ENCODE measurements around the gene ADCY9.
A peak's percentile ranks its signal among the peaks of the same experiment; 100 is the strongest.

ADCY9 gene

DNA sequence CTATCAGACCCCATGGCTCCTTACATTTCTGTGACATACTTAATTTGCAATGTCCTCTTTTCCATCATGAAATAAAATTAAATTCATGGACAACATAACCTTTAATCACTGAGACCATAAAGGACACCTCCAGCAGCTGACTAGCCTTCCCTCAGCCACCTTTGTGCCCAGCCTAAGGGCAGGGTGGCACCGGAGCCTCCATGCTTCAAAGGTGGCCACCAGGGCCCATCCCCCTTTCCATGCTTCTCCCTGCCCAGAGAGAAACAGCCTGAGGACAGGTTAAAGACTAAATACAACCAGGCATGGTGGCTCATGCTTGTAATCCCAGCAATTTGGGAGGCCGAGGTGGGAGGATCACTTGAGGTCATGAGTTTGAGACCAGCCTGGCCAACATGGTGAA is 94.3 kb downstream of the ADCY9 start:
- no peak for DNase-seq

- no peak for DNase-seq
These were observed 95.0 kb downstream of the ADCY9 start for GRCh38 chr16:4021070-4021779.

DNA sequence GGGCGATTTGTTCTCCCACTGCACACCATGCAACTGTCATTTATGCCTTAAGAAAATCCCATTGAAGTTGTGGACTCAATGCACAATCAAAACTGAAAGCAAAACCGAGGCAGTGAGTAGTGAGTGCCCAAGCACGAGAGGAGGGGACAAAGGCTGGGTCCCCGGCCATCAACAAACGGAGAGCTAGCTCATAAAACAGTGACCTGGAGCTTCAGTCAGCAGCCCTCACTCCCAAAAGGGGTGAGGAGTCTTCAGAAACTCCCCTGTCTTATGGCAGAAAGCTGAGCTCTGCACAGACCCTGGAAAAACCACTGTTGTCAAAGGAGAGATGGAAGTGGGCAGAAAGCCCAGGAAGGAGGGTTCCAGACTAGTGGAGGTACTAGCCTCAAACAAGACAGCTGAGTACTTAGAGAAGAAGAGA is 96.9 kb downstream of the ADCY9 start:
- DNase-seq = peak; percentile 29

- no peak for DNase-seq
These were observed 97.9 kb downstream of the ADCY9 start for GRCh38 chr16:4018391-4018790.

- no peak for DNase-seq
These were observed 98.4 kb downstream of the ADCY9 start for GRCh38 chr16:4017807-4018206.

DNA sequence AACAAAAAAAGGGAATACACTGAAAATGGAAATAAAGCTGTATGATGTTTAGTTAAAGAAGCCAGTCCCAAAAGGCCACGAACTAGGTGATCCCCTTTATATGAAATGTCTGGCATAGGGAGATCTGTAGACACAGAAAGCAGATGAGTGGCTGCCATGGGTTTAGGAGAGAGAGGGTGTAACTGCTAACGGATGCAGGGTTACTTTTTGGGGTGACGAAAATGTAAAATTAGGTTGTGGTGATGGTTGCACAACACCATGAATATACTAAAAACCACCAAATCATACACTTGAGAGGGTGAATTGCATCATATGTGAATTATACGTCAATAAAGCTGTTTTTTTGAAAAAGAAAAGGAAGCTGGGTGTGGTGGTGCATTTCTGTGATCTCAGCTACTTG is 99.6 kb downstream of the ADCY9 start:
- DNase-seq = no peak

DNA sequence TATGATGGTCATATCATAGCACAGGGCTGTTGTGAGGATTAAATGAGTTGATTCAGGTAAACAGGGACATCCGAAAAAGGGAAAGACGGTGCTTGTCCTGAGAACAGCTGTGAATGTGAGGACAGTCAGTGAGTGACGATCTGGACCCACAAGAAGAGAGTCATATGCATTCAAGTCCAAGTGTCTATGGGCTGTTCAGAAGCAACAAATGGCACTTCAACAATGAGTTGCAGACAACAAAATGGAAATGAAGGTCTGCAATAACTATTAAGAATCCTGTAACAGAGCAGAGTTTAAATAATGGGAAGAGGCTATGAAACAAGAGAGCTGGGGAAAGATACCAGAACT is 100.3 kb downstream of the ADCY9 start:
- no peak for DNase-seq

GRCh38 chr16:4015275-4016004 is 100.8 kb downstream of the ADCY9 start:
- no peak for DNase-seq

GRCh38 chr16:4011940-4012629 is 104.2 kb downstream of the ADCY9 start:
- no peak for DNase-seq

GRCh38 chr16:4011225-4011939 is 104.9 kb downstream of the ADCY9 start:
- no peak for DNase-seq

DNA sequence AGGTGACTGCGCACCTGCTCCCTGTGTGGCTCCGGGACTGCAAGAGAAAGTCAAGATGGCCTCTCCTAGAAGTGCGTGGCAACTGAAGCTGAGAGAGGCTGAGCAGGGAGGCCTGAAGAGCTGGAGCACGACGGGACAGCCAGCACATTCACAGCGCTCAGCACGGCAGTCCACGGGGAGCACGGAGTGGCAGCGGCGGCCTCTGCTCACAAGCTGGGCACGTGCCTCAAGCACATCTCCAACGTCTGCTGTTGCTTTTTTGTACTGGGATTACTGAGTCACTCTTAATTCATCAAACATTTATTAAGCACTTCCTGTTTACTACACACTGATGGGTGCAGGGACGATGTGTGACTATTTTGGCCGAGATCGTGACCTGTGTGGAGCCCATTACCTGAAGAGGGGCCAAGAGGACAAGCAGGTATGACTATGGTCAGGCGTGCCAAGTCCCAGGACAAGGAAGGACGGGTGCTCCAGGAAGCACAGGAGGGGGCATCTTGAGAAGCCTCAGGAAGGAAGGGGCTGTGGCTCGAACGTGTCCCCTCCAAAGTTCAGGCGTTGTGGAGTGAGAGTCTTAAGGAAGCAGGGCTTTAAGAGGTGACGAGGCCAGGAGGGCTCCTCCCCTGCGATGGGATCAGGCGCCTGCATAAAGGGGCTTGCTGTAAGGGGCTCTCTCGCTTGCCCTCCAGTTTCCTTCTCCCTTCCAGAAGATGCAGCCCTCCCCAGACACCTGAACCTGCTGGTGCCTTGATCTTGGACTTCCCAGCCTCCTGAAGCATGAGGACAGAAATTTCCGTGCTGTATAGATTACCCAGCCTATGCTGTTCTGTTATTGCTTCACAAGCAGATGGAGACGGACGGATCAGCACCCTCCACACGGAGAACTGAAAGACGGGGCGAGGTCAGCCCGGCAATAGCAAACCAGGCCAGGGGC is 105.8 kb downstream of the ADCY9 start:
- DNase-seq = no peak

DNA sequence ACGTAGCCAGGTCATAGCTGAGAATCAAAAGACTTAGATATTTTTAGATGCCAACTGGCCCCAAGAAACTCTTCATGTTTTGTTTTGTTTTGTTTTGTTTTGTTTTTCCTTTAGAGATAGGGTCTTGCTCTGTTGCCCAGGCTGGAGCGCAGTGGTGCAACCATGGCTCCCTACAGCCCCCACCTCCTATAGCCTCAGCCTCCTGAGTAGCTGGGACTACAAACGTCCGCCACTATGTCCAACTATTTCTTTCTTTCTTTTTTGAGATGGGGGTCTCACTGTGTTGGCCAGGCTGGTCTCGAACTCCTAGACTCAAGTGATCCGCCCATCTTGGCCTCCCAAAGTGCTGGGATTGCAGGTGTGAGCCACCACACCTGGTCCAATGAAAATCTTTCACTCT is 107.1 kb downstream of the ADCY9 start:
- DNase-seq = no peak

DNA sequence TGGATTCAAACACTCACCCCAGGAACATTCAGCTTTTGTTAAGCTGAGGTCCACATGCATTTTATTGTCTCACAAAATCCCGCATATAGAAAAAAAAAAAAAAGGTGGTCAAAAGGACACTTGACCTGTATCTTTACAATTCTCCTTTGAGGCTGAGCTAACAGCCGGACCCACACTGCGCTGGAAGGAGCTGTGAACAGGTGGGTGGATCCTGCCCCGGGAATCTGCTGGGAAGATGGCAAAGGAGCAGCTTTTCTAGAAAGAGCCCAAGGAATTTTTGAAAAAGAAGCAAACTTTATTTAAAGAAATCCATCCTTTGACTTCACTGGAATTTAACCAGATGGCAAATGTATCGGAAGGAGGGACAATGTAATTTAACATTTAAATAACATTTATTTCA is 108.1 kb downstream of the ADCY9 start:
- DNase-seq = no peak

- DNase-seq = no peak
These were observed 109.7 kb downstream of the ADCY9 start for GRCh38 chr16:4006397-4006999.

- no peak for DNase-seq
These were observed 110.5 kb downstream of the ADCY9 start for GRCh38 chr16:4005731-4006130.

DNA sequence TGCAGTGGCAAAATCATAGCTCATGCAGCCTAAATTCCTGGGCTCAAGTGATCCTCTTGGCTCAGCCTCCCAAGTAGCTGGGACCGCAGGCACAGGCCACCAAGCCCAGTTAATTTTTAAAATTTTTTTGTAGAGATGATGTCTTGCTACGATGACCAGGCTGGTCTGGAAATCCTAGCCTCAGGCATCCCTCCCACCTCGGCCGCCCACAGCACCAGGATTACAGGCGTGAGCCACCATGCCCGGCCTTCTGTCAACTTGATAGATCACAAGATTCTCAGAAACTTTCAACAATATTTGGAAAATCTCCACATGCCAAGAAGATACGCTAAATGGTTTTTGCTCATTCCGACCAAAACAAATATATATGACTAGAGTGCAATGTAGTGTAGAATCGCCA is 111.0 kb downstream of the ADCY9 start:
- DNase-seq = no peak

DNA sequence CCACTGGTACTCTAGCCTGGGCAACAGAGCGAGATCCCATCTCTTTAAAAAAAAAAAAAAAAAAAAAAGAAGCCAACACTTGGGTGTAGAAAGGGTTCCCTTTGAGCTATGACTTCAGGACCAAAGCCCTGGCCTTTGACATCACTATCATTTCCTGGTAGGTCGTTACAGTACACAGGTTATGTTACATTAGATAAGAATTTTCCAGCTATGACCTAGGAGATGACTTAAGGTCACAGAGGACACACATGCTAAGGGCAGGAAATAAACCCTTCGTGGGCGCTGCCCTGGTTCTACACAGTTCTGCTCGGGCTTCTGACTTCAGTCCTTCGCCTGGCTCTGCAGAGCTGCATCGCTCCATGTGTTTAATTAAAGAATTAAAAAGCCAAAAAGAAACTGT is 112.0 kb downstream of the ADCY9 start:
- DNase-seq = no peak

DNA sequence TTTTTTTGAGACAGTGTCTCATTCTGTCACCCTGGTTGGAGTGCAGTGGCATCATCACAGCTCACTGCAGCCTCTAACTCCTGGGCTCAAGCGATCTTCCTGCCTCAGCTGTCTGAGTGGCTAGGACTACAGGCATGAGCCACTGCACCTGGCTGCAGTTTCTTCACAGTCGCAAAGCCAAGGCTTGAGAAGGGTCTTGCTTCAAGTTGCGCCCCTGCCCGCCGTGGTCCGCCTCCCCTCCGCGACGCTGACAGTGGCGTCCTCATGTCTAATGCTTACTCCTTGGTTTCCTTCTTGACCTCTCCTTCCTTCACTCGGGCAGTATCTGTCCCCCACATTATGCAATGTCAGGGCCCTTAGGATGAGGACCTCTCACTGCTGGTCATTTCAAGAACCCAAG is 112.7 kb downstream of the ADCY9 start:
- DNase-seq = no peak

DNA sequence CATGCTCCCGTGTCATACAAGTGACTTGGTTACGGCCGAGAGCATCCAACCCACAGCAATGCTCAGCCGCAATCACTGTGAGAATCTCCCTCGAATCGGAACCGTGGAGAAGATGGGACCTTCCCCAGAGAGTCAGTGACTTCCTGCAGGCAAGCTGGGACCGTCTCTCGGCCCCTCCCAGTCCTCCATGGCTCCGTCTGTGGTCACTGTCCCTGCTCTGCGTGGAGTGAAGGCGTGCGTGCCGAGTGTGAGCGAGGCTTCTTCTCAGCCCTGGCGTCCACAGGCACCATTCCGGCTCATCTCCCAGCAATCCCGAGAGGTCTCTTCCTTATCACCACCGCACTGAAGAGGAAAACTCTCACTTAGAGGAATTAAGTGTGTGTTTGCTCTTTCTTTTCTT is 113.1 kb downstream of the ADCY9 start:
- no peak for DNase-seq

GRCh38 chr16:4002121-4002520 is 114.1 kb downstream of the ADCY9 start:
- no peak for DNase-seq

DNA sequence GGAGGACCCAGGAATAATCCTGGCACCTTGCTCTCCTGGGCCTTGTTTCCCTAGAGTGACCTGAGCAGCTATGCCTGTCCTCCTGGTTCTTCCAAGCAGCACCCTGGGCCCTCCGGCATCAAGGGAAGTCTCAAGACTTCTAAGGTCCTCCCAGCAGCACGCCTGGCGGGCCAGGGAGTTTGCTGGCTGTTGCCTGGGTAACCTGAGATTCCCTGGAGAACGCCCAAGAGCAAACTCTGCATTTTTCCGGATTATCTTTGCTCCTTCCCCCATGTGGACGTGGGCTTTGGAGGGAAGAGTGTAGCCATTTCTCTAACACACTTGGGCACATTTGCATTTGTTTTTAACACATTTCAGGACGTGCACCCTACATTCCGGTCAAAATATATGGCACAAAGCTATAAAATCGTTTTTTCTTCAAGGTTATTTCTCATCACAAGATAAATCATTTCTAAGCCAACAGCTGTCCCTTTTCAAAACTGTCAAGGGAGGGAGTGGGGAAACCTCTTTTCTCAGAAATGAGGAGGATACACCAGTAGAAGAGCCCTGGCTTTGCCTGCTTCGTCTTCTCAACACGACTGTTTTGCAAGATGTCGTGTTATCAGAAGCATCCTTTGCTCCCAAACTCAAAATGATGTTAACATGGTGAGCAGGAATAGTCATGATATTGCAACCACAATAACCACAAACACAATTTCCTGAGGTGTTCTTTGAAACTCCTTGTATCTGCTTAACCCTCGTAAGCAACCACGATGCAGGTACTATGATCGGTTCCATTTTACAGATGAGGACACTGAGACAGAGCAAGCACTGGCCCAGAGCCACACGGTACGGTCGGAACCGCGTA is 116.5 kb downstream of the ADCY9 start:
- no peak for DNase-seq
